Forelimb muscle (tissue), 1 donor: Measurements from ENCODE around the gene ATOX1. TPM values are rescaled to one million over a fixed set of nuclear protein-coding genes. Genes with fewer than 3 reads are reported as not detected.
"Not testable (repeated sequence)": the region's sequence is repeated elsewhere in the genome, so short reads cannot be mapped to it uniquely, and the experiment has no call there.

Experiments
- DNase-seq: peaks from one replicate; pipeline ENCODE4 v3.0.0-alpha.2; 2013; ENCODE audit warnings: low read depth
- polyA plus RNA-seq: library from polyadenylated mRNA; unstranded; fragments of 120-200 nt; gene quantifications from one replicate; pipeline ENCODE4 v1.2.1, GENCODE V29; 2013; ENCODE audit not compliant: insufficient read length

Gene ATOX1
- 41.4 TPM for polyA plus RNA-seq

- DNase-seq: peak; percentile 73
Observed at GRCh38 chr5:151758430-151759241, at the start of gene ATOX1. TSS of gene ATOX1 (minus strand) at chr5:151758631. CDS start at chr5:151758551, 80 bp downstream.

- no peak for DNase-seq
Observed at GRCh38 chr5:151805414-151806223, 47.2 kb upstream of the ATOX1 start.

GRCh38 chr5:151800532-151800931, 42.1 kb upstream of the ATOX1 start:
- no peak for DNase-seq

GRCh38 chr5:151799407-151799806, 41.0 kb upstream of the ATOX1 start:
- DNase-seq: no peak

GRCh38 chr5:151798674-151799073, 40.2 kb upstream of the ATOX1 start:
- DNase-seq: no peak

- no peak for DNase-seq
Observed at GRCh38 chr5:151795426-151795825, 37.0 kb upstream of the ATOX1 start.

GRCh38 chr5:151793358-151793757, 34.9 kb upstream of the ATOX1 start:
- no peak for DNase-seq

GRCh38 chr5:151787817-151788216, 29.4 kb upstream of the ATOX1 start:
- no peak for DNase-seq

GRCh38 chr5:151786468-151786867, 28.0 kb upstream of the ATOX1 start:
- no peak for DNase-seq

GRCh38 chr5:151784141-151784540, 25.7 kb upstream of the ATOX1 start:
- no peak for DNase-seq

GRCh38 chr5:151783664-151784063, 25.2 kb upstream of the ATOX1 start:
- not testable (repeated sequence) for DNase-seq

- DNase-seq: no peak
Observed at GRCh38 chr5:151781201-151781600, 22.8 kb upstream of the ATOX1 start.

GRCh38 chr5:151780348-151780747, 21.9 kb upstream of the ATOX1 start:
- DNase-seq: no peak

- DNase-seq: no peak
Observed at GRCh38 chr5:151779531-151780125, 21.2 kb upstream of the ATOX1 start.

- no peak for DNase-seq
Observed at GRCh38 chr5:151775025-151775606, 16.7 kb upstream of the ATOX1 start.

GRCh38 chr5:151773951-151774350, 15.5 kb upstream of the ATOX1 start:
- no peak for DNase-seq

- no peak for DNase-seq
Observed at GRCh38 chr5:151772846-151773561, 14.6 kb upstream of the ATOX1 start.

- DNase-seq: no peak
Observed at GRCh38 chr5:151772029-151772845, 13.8 kb upstream of the ATOX1 start.

GRCh38 chr5:151771259-151772028, 13.0 kb upstream of the ATOX1 start, which contains the start of gene G3BP1:
TSS of gene G3BP1 (plus strand) at chr5:151771954. CDS start at chr5:151786621, 14,667 bp downstream.
- peak; percentile 100 for DNase-seq
